HCT116 (cell line): ENCODE data around the gene APH1B. TPM values are rescaled to one million over a fixed set of nuclear protein-coding genes. Genes with fewer than 3 reads are reported as not detected.

Source experiments
- ATAC-seq: fragments of 200-7000 bp; cut with Tn5 transposase; 2 replicates; pipeline ENCODE4 v1.9.1; 2020; ENCODE audit warnings: mild to moderate bottlenecking, moderate library complexity
- BruUV-seq: library from RNA; stranded (reverse); fragments of 400-500 nt; replicated peaks from 2 replicates; lab custom pipeline; 2021; lab: Mats Ljungman, UMichigan
- CTCF ChIA-PET: fragments of 300-600 bp; sonication (Branson Sonifier 250); formaldehyde crosslinking; loops from one replicate; lab custom pipeline; 2021; ENCODE audit warnings: antibody characterized with exemption; lab: Charles Lee
- POLR2A ChIA-PET: fragments of 300-600, 350-600 bp; sonication (Branson Sonifier 250); formaldehyde crosslinking; loops from one replicate; lab custom pipeline; 2021; ENCODE audit warnings: antibody characterized with exemption; lab: Charles Lee
- RAD21 ChIA-PET, 2 experiments: fragments of 300-600 bp; sonication (Branson Sonifier 250); formaldehyde crosslinking; loops; one replicate each; lab custom pipeline; 2023; ENCODE audit warnings: low total read pairs in 2 of 2; ENCODE audit not compliant: uncharacterized antibody in 2 of 2, unreplicated experiment in 2 of 2, low non-redundant PET in 1 of 2; lab: Charles Lee
- DNase-seq: peaks from one replicate; pipeline ENCODE4 v3.0.0-alpha.2; 2010; ENCODE audit warnings: low read depth, low spot score
- H2AFZ ChIP-seq: fragments of 200-600 bp; shearing (Covaris generic), sonication (generic); 2 replicates; pipeline ENCODE4 v1.6.1; 2017; ENCODE audit warnings: low read depth, mixed run types, mixed read lengths, antibody characterized with exemption, low read length; ENCODE audit not compliant: poor library complexity, severe bottlenecking
- H3K27ac ChIP-seq: 2 replicates; pipeline ENCODE4 v1.5.1; 2012; ENCODE audit warnings: low read depth, low read length
- H3K27me3 ChIP-seq: fragments of 200-600 bp; sonication (generic); 2 replicates; pipeline ENCODE4 v1.6.1; 2016; ENCODE audit warnings: mixed run types, low read length, mixed read lengths; ENCODE audit not compliant: insufficient read depth
- H3K36me3 ChIP-seq, 2 experiments: fragments of 200-500 bp in 1 of 2; fragments of 200-600 bp in 1 of 2; sonication (Bioruptor generic) in 1 of 2; sonication (generic) in 1 of 2; 2 replicates each; pipeline versions ENCODE4 v1.5.1 to v1.6.1; 2014 to 2016; ENCODE audit warnings: low read length in 2 of 2, inconsistent platforms in 1 of 2, mixed read lengths in 1 of 2, mixed run types in 1 of 2; ENCODE audit not compliant: insufficient read depth in 2 of 2, control insufficient read depth in 1 of 2
- H3K4me1 ChIP-seq, 2 experiments: fragments of 200-600 bp in 1 of 2; sonication (generic) in 1 of 2; 2 replicates each; pipeline versions ENCODE4 v1.5.1 to v1.6.1; 2012 to 2017; ENCODE audit warnings: low read length in 2 of 2, inconsistent platforms in 1 of 2, mild to moderate bottlenecking in 1 of 2, mixed read lengths in 1 of 2, mixed run types in 1 of 2, moderate library complexity in 1 of 2; ENCODE audit not compliant: insufficient read depth in 2 of 2, control insufficient read depth in 1 of 2
- H3K4me2 ChIP-seq: fragments of 200-600 bp; sonication (generic); 2 replicates; pipeline ENCODE4 v1.6.1; 2017; ENCODE audit warnings: mixed run types, low read length, mixed read lengths
- H3K4me3 ChIP-seq, 2 experiments: fragments of 200-600 bp in 1 of 2; sonication (generic) in 1 of 2; replicated peaks in 1 of 2; 2 replicates each; pipeline ENCODE4 v1.5.1; 2011 to 2016; ENCODE audit warnings: low read length in 2 of 2, control low read depth in 1 of 2, low read depth in 1 of 2, mild to moderate bottlenecking in 1 of 2, mixed read lengths in 1 of 2, mixed run types in 1 of 2
- H3K79me2 ChIP-seq: fragments of 200-600 bp; sonication (generic); 2 replicates; pipeline ENCODE4 v1.6.1; 2017; ENCODE audit warnings: mild to moderate bottlenecking, mixed run types, low read length, moderate library complexity, mixed read lengths; ENCODE audit not compliant: insufficient read depth
- H3K9ac ChIP-seq: fragments of 200-600 bp; sonication (generic); 2 replicates; pipeline ENCODE4 v1.6.1; 2016; ENCODE audit warnings: low read length, mixed read lengths
- H3K9me2 ChIP-seq: fragments of 200-600 bp; sonication (generic), shearing (Covaris generic); 2 replicates; pipeline ENCODE4 v1.6.1; 2017; ENCODE audit warnings: mixed run types, mild to moderate bottlenecking, moderate library complexity; ENCODE audit not compliant: insufficient read depth
- H3K9me3 ChIP-seq, 2 experiments: fragments of 200-500 bp in 1 of 2; fragments of 200-600 bp in 1 of 2; sonication (Bioruptor generic) in 1 of 2; sonication (generic) in 1 of 2; 2 replicates each; pipeline ENCODE4 v1.6.1; 2014 to 2017; ENCODE audit warnings: low read length in 2 of 2, mixed read lengths in 2 of 2, inconsistent platforms in 1 of 2, low read depth in 1 of 2, mild to moderate bottlenecking in 1 of 2, mixed run types in 1 of 2, moderate library complexity in 1 of 2; ENCODE audit not compliant: control insufficient read depth in 1 of 2, insufficient read depth in 1 of 2
- H4K20me1 ChIP-seq: fragments of 200-600 bp; sonication (generic), shearing (Covaris generic); 2 replicates; pipeline ENCODE4 v1.6.1; 2017; ENCODE audit warnings: mixed run types, mild to moderate bottlenecking, moderate library complexity; ENCODE audit not compliant: insufficient read depth
- CBX3 ChIP-seq: IDR thresholded peaks from 2 replicates; pipeline ENCODE4 v1.6.1; 2012; ENCODE audit warnings: low read depth
- CTCF ChIP-seq, 3 experiments: fragments of 200-600 bp in 1 of 3; sonication (generic) in 1 of 3; IDR thresholded peaks in 2 of 3; conservative IDR thresholded peaks in 1 of 3; 2 replicates each; pipeline ENCODE4 v1.5.1; 2012 to 2017; ENCODE audit warnings: low read depth in 2 of 3, low read length in 2 of 3, antibody characterized with exemption in 1 of 3, borderline replicate concordance in 1 of 3, control low read depth in 1 of 3, mild to moderate bottlenecking in 1 of 3, mixed read lengths in 1 of 3, mixed run types in 1 of 3, moderate library complexity in 1 of 3; ENCODE audit not compliant: insufficient read depth in 1 of 3
- EZH2 ChIP-seq: fragments of 200-600 bp; sonication (generic); IDR thresholded peaks from 2 replicates; pipeline ENCODE4 v1.6.1; 2017; ENCODE audit warnings: antibody characterized with exemption, mixed run types
- FOSL1 ChIP-seq: IDR thresholded peaks from 2 replicates; pipeline ENCODE4 v1.6.1; 2012; ENCODE audit warnings: low read depth
- POLR2AphosphoS5 ChIP-seq: IDR thresholded peaks from 2 replicates; pipeline ENCODE4 v1.6.1; 2011; ENCODE audit warnings: mild to moderate bottlenecking, low read depth, low read length, moderate library complexity
- RAD21 ChIP-seq: IDR thresholded peaks from 2 replicates; pipeline ENCODE4 v1.6.1; 2012; ENCODE audit warnings: low read depth, mild to moderate bottlenecking
- SIN3A ChIP-seq: IDR thresholded peaks from 2 replicates; pipeline ENCODE4 v1.6.1; 2012; ENCODE audit warnings: low read depth
- YY1 ChIP-seq: IDR thresholded peaks from 2 replicates; pipeline ENCODE4 v1.6.1; 2011; ENCODE audit warnings: low read length, low read depth, moderate library complexity, mild to moderate bottlenecking; ENCODE audit not compliant: insufficient replicate concordance; ENCODE audit errors: extremely low read depth
- ZFX ChIP-seq: fragments of 450-650 bp; IDR thresholded peaks from 2 replicates; pipeline ENCODE4 v1.6.1; 2017
- intact Hi-C: fragments of 100-400 bp; cut with micrococcal nuclease; formaldehyde crosslinking; loops from 2 replicates; pipeline ENCODE4 v1.10.0; 2022
- total RNA-seq: library from RNA; stranded (reverse); gene quantifications from one replicate; pipeline ENCODE4 v1.2.1, GENCODE V29; 2021; ENCODE audit not compliant: unreplicated experiment
- TF ChIP-seq, protein P1 (sequence below): IDR thresholded peaks from 2 replicates; pipeline ENCODE4 v1.6.1; 2011; ENCODE audit warnings: mild to moderate bottlenecking, low read length, moderate library complexity; ENCODE audit not compliant: insufficient replicate concordance; ENCODE audit errors: extremely low read depth
- TF ChIP-seq, protein P2 (sequence below): IDR thresholded peaks from 2 replicates; pipeline ENCODE4 v1.6.1; 2012

The APH1B gene
- total RNA-seq, 1 experiment from 2014 or later = 8.5 TPM

DNA sequence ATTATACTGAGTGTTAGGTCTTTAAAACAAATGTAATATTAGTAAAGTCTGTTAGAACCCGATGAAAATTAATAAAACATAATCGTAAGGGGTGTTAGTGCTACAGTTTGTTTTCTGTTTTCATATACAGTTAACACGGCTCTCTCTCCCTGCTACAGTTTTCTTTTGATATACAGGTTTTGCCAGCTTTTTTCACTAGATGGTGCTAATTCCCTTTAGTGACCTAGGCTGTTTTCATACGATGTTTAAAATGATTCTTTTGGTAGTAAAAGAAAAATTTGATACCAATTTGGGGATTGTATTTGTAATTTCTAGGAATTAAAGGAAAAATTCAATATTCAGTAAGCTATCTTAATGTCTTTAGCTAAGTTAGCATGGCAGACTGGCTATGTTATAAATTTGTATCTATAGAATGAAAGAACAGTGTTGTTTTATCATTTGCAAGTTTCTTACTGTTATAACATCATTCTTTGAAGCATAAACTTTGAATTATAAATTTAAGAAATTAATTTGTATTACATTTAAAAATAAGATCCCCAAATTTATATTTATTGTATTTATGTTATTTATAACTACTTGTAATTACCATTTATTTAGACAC, 11.5 kb downstream of the APH1B start:
- no peaks in the 10 kb centered on the region for H3K9me3 ChIP-seq
- H3K36me3 ChIP-seq = no peaks in the 10 kb centered on the region
- no peaks in the 10 kb centered on the region for H3K79me2 ChIP-seq
- DNase-seq (peak; percentile 33), ATAC-seq (peak; percentile 60; the same call in 1 of the 2 replicates)
- peaks cover 0 to 7% of the 10 kb centered on the region in 2 experiments; a peak in 2 of 4 replicates for H3K4me1 ChIP-seq
- H4K20me1 ChIP-seq = no peaks in the 10 kb centered on the region
- H3K4me3 ChIP-seq = no peak overlapping the region
- no peaks in the 10 kb centered on the region for H3K27me3 ChIP-seq
- no peaks in the 10 kb centered on the region for H3K9me2 ChIP-seq
- intact Hi-C loops = loop anchor here (1.0 to 5.0 kb wide), 4 partner anchors 114 to 780 kb away; partner anchors contain the start of gene FBXL22
- CTCF ChIA-PET = interaction anchor here (1.0 to 3.3 kb wide), 2 partner anchors 114 to 178 kb away, joined by 7 to 26 read pairs; no protein-coding TSS in a partner anchor
- H2AFZ ChIP-seq = no peak overlapping the region
- no peak overlapping the region for H3K9ac ChIP-seq
- POLR2A ChIA-PET = no interaction called here
- TF ChIP-seq RAD21 (peak; percentile 85), SIN3A (no peak), CTCF (IDR thresholded peaks at IDR 0.05 in 2 of 3, conservative IDR thresholded peaks at IDR 0.05 in 1 of 3; ENCODE audit: borderline replicate concordance in 1 of 3, insufficient read depth in 1 of 3, low read depth in 2 of 3, low read length in 2 of 3) (peak; percentile 51 to 79 (median 73))
- RAD21 ChIA-PET = no interaction called here
- no peak overlapping the region for H3K27ac ChIP-seq
- BruUV-seq = no TSS peak
- peak overlapping the region; percentile 28; the same call in 1 of the 2 replicates for H3K4me2 ChIP-seq

GRCh38 chr15:63291507-63291906, 14.1 kb downstream of the APH1B start:
- Histone ChIP-seq H4K20me1 (no peaks in the 10 kb centered on the region), H3K79me2 (no peaks in the 10 kb centered on the region), H3K9me2 (no peaks in the 10 kb centered on the region), H3K4me1 (peaks cover 0 to 7% of the 10 kb centered on the region in 2 experiments; a peak in 2 of 4 replicates), H3K36me3 (no peaks in the 10 kb centered on the region), H3K4me3 (no peak overlapping the region), H3K9ac (no peak overlapping the region), H3K4me2 (no peak overlapping the region), H3K27ac (no peak overlapping the region), H2AFZ (no peak overlapping the region), H3K9me3 (no peaks in the 10 kb centered on the region), H3K27me3 (no peaks in the 10 kb centered on the region)
- intact Hi-C loops = no loop called here
- RAD21 ChIA-PET = no interaction called here
- POLR2A ChIA-PET = no interaction called here
- no TSS peak for BruUV-seq
- ATAC-seq (no peak), DNase-seq (no peak)
- CTCF ChIA-PET = interaction anchor here (1.3 to 2.4 kb wide), 3 partner anchors 110 to 175 kb away, joined by 3 to 17 read pairs (median 5); no protein-coding TSS in a partner anchor
- TF ChIP-seq, protein P1, sequence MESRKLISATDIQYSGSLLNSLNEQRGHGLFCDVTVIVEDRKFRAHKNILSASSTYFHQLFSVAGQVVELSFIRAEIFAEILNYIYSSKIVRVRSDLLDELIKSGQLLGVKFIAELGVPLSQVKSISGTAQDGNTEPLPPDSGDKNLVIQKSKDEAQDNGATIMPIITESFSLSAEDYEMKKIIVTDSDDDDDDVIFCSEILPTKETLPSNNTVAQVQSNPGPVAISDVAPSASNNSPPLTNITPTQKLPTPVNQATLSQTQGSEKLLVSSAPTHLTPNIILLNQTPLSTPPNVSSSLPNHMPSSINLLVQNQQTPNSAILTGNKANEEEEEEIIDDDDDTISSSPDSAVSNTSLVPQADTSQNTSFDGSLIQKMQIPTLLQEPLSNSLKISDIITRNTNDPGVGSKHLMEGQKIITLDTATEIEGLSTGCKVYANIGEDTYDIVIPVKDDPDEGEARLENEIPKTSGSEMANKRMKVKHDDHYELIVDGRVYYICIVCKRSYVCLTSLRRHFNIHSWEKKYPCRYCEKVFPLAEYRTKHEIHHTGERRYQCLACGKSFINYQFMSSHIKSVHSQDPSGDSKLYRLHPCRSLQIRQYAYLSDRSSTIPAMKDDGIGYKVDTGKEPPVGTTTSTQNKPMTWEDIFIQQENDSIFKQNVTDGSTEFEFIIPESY = no peak
- TF ChIP-seq, protein P2, sequence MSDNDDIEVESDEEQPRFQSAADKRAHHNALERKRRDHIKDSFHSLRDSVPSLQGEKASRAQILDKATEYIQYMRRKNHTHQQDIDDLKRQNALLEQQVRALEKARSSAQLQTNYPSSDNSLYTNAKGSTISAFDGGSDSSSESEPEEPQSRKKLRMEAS = no peak
- no peak for TF ChIP-seq EZH2
- no peak for TF ChIP-seq POLR2AphosphoS5
- TF ChIP-seq FOSL1 = no peak
- TF ChIP-seq YY1 = no peak
- no peak for TF ChIP-seq CBX3
- no peak for TF ChIP-seq ZFX
